Common myeloid progenitor, CD34-positive (primary cell): Measurements from ENCODE around the gene MGAT5.

Source experiments
- CTCF ChIA-PET: fragments of 350-600 bp; sonication (Branson Sonifier 250); formaldehyde crosslinking; loops from one replicate; lab custom pipeline; 2021; ENCODE audit warnings: antibody characterized with exemption; lab: Charles Lee
- POLR2A ChIA-PET: fragments of 350-600 bp; sonication (Branson Sonifier 250); formaldehyde crosslinking; loops from one replicate; lab custom pipeline; 2021; ENCODE audit warnings: antibody characterized with exemption; lab: Charles Lee
- DNase-seq, 3 donors: peaks; one replicate each; pipeline versions ENCODE4 v3.0.0 to v3.0.0-alpha.2; 2013
- H3K27ac ChIP-seq, 2 experiments: 1 replicate in 1 of 2; 2 replicates in 1 of 2; pipeline ENCODE4 v1.7.0; 2013; ENCODE audit warnings: inconsistent platforms in 2 of 2, low read length in 2 of 2, mild to moderate bottlenecking in 2 of 2, low read depth in 1 of 2, moderate library complexity in 1 of 2; ENCODE audit not compliant: severe bottlenecking in 2 of 2, insufficient read depth in 1 of 2, poor library complexity in 1 of 2
- H3K27me3 ChIP-seq, 5 experiments: replicated peaks in 2 of 5; 1 replicate in 3 of 5; 2 replicates in 2 of 5; pipeline versions ENCODE4 v1.6.1 to v1.7.0; 2013; ENCODE audit warnings: low read length in 4 of 5, mild to moderate bottlenecking in 2 of 5, moderate library complexity in 2 of 5, inconsistent platforms in 1 of 5; ENCODE audit not compliant: insufficient read depth in 5 of 5, control insufficient read depth in 4 of 5
- H3K36me3 ChIP-seq, 4 experiments: 1 replicate in 2 of 4; 2 replicates in 2 of 4; pipeline versions ENCODE4 v1.6.1 to v1.7.0; 2013; ENCODE audit warnings: low read length in 3 of 4, control low read depth in 1 of 4, mild to moderate bottlenecking in 1 of 4; ENCODE audit not compliant: control insufficient read depth in 4 of 4, insufficient read depth in 4 of 4
- H3K4me1 ChIP-seq, 4 experiments: 1 replicate in 3 of 4; 2 replicates in 1 of 4; pipeline versions ENCODE4 v1.6.1 to v1.7.1; 2013; ENCODE audit warnings: low read length in 3 of 4, mild to moderate bottlenecking in 3 of 4, control low read depth in 1 of 4, inconsistent platforms in 1 of 4, moderate library complexity in 1 of 4; ENCODE audit not compliant: control insufficient read depth in 4 of 4, insufficient read depth in 4 of 4; ENCODE audit errors: control extremely low read depth in 1 of 4
- H3K4me3 ChIP-seq, 7 experiments: 1 replicate in 4 of 7; 2 replicates in 3 of 7; pipeline versions ENCODE4 v1.5.1 to v1.7.0; 2013; ENCODE audit warnings: mild to moderate bottlenecking in 7 of 7, low read length in 6 of 7, moderate library complexity in 6 of 7, inconsistent platforms in 2 of 7, low read depth in 2 of 7, control low read depth in 1 of 7; ENCODE audit not compliant: insufficient read depth in 4 of 7, control insufficient read depth in 1 of 7; ENCODE audit errors: extremely low read depth in 1 of 7
- H3K9me3 ChIP-seq, 5 experiments: 1 replicate in 4 of 5; 2 replicates in 1 of 5; pipeline versions ENCODE4 v1.6.1 to v1.7.1; 2013; ENCODE audit warnings: low read length in 4 of 5, mild to moderate bottlenecking in 2 of 5, inconsistent platforms in 1 of 5, low read depth in 1 of 5, moderate library complexity in 1 of 5; ENCODE audit not compliant: control insufficient read depth in 4 of 5, insufficient read depth in 2 of 5; ENCODE audit errors: control extremely low read depth in 1 of 5
- WGBS: methylation state at CpG from one replicate; pipeline ENCODE4 v1.1.5; 2013; ENCODE audit not compliant: insufficient coverage; 5-methylcytosine and 5-hydroxymethylcytosine counted together

Gene MGAT5

DNA sequence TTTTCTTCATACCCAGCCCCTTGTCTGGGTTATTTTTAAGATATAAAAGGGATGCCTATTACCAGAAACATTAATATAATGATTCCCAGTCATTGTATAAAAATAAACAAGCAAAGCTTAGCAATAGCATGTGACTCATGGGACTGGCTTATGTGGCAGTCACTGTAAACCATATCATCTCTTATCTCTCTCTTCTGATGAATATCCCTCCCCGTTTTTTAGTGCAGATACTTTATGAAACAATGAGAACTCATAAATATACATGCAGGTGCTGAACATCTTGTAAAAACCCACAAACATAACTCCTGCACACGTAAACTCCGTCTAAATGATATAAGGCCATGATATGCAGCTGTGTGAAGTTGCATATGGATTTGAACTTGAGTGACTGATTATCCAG lies 154.9 kb downstream of the MGAT5 start:
- 100% methylated on average over 1 of the region's 3 CpGs for WGBS
- H3K27me3 ChIP-seq: no peaks in the 10 kb centered on the region
- H3K4me3 ChIP-seq: no peak overlapping the region
- peaks cover 6 to 14% (median 8%) of the 10 kb centered on the region in 4 experiments for H3K4me1 ChIP-seq
- peaks cover 2 to 33% (median 6%) of the 10 kb centered on the region in 4 experiments for H3K36me3 ChIP-seq
- ChIA-PET POLR2A (no interaction called here), CTCF (interaction anchor here (0.6 to 8.2 kb wide), 4 partner anchors 10 to 523 kb away, joined by 3 to 109 read pairs (median 46); no protein-coding TSS in a partner anchor)
- no peak for DNase-seq
- no peaks in the 10 kb centered on the region for H3K9me3 ChIP-seq
- no peak overlapping the region for H3K27ac ChIP-seq

DNA sequence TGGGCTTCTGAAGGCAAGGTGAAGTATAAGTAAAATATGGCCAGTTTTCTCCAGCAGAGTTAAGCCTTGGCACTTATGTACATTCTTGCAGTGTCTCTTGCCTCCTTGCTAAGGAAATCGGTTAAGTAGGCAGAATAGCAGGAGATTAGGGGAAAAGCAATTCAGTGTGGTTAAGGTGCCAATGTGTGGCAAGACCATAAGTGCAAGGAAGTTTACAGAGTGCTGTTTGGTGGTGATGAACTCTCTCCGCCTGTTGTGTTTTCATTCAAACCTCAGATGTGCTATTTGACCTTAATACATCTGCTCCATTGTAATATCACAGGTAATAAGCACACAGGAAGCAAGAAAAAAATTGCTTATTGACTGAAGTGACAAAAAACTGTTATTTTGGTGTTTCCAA lies 156.1 kb downstream of the MGAT5 start:
- H3K9me3 ChIP-seq: no peaks in the 10 kb centered on the region
- ChIA-PET POLR2A (no interaction called here), CTCF (interaction anchor here (1.2 to 8.2 kb wide), 5 partner anchors 17 to 524 kb away, joined by 3 to 109 read pairs (median 5); no protein-coding TSS in a partner anchor)
- peaks cover 2 to 24% (median 4%) of the 10 kb centered on the region in 4 experiments for H3K36me3 ChIP-seq
- no peaks in the 10 kb centered on the region for H3K27me3 ChIP-seq
- H3K27ac ChIP-seq: no peak overlapping the region
- 60% methylated on average over 1 of the region's 2 CpGs for WGBS
- peaks cover 6 to 14% (median 8%) of the 10 kb centered on the region in 4 experiments for H3K4me1 ChIP-seq
- H3K4me3 ChIP-seq: no peak overlapping the region
- DNase-seq: no peak

DNA sequence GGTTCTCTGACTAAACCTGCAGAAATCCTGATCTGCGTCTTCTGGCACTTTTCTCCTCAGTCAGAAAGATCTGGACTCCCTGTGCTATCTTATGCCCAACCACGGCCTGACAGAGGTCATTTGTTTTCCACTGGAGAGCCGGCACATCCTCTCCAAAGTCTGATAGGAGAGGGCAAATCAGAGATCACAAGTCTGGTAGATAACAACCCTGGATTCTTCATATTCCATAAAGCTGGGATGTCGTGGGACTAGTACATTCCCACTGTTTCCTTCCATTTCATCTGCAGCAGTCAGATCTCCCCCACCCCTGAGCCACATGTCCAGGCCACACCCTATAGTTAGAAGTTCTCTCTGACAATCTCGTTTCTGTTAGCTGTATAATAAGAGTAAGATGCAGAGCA lies 157.0 kb downstream of the MGAT5 start:
- CTCF ChIA-PET: interaction anchor here (0.7 to 8.2 kb wide), 24 partner anchors 10 to 532 kb away, joined by 3 to 109 read pairs (median 5); partner anchors contain the start of gene MGAT5
- H3K9me3 ChIP-seq: no peaks in the 10 kb centered on the region
- peaks cover 6 to 14% (median 8%) of the 10 kb centered on the region in 4 experiments for H3K4me1 ChIP-seq
- POLR2A ChIA-PET: interaction anchor here (1.6 kb wide), 1 partner anchor 293 kb away, joined by 8 read pairs; no protein-coding TSS in a partner anchor
- no peak overlapping the region for H3K4me3 ChIP-seq
- peaks cover 2 to 16% (median 4%) of the 10 kb centered on the region in 4 experiments for H3K36me3 ChIP-seq
- no peak for DNase-seq
- H3K27ac ChIP-seq: no peak overlapping the region
- H3K27me3 ChIP-seq: no peaks in the 10 kb centered on the region
- 93% methylated on average over 4 of the region's 5 CpGs for WGBS

DNA sequence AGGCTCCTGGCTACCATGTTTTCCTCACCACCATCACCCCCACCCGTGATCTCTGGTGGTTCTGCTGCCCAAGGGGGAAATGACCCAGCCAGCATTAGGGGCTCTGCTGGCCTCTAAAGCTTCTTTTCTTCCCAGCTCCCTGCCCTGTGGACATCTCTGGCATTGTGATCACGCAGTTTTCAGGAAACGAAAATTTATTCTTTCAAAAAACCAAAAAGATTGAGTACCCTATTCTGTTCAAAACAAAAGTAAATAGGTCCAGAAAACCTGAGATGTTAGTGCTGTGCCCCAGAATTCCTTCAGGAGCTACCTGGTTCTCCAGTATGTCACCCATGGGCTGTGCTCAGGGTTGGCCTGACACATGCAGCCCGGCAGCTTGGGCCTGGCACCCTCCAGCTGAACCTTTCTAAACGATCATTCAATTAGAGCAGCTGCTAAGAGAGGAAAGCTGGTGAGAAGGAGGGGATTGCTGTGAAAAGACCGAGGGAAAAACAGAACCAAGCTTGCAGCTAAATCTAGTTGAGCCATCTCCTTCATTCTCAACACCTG lies 157.5 kb downstream of the MGAT5 start:
- H3K4me3 ChIP-seq: no peak overlapping the region
- POLR2A ChIA-PET: interaction anchor here (1.6 kb wide), 1 partner anchor 293 kb away, joined by 8 read pairs; no protein-coding TSS in a partner anchor
- H3K9me3 ChIP-seq: no peaks in the 10 kb centered on the region
- 80% methylated on average over 2 of the region's 6 CpGs for WGBS
- no peak for DNase-seq
- peaks cover 2 to 12% (median 4%) of the 10 kb centered on the region in 4 experiments for H3K36me3 ChIP-seq
- H3K27ac ChIP-seq: no peak overlapping the region
- CTCF ChIA-PET: interaction anchor here (0.7 to 8.2 kb wide), 35 partner anchors 10 to 532 kb away, joined by 3 to 109 read pairs (median 4); partner anchors contain the start of gene MGAT5
- peaks cover 6 to 14% (median 8%) of the 10 kb centered on the region in 4 experiments for H3K4me1 ChIP-seq
- H3K27me3 ChIP-seq: no peaks in the 10 kb centered on the region

DNA sequence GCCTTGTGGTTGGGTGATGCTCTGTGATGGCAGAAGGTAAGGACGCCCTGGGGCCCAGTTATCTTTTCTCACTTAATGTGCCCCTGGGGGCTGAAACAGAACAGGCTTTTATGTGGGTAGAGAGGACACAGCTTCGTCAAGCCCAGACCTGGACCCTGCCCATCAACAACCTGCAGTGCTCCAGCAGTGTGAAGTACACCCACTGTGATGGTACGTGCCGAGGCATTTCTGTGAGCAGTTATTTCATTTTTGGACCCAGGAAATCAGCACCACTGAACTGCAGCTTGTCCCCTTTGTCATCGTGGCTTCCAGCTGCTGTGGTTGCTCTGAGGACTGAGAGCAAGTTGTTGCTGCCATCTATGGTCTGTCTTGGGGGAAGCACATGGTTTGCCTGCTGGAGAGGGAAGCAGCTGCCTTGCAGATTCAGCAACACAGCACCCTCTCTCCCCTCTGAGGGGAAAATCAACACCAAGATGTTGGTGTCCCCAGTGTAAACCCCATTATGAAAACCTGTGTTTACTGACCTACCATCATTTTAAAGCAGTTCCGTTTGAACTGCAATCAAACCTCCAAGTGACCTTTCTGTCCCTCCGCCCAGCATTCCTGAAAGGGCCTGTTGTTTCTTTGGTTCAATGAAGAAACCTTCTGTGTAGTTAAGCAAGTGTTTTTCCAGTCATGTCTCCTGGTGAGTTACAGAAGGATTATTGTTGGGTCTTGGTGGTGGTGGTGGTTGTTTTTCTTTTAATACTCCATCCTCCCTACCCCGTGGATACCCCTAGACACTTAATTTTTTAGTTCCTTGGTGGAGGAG lies 158.2 kb downstream of the MGAT5 start:
- no peaks in the 10 kb centered on the region for H3K27me3 ChIP-seq
- no peaks in the 10 kb centered on the region for H3K9me3 ChIP-seq
- WGBS: 38% methylated on average over 4 of the region's 8 CpGs
- H3K4me1 ChIP-seq: peaks cover 6 to 14% (median 8%) of the 10 kb centered on the region in 4 experiments
- no peak overlapping the region for H3K4me3 ChIP-seq
- ChIA-PET CTCF (interaction anchor here (0.8 to 8.2 kb wide), 37 partner anchors 9 to 533 kb away, joined by 3 to 109 read pairs (median 4); partner anchors contain the start of gene MGAT5), POLR2A (interaction anchor here (1.6 kb wide), 1 partner anchor 294 kb away, joined by 8 read pairs; no protein-coding TSS in a partner anchor)
- no peak overlapping the region for H3K27ac ChIP-seq
- peak; percentile 78 to 91 (median 90) for DNase-seq
- peaks cover 2 to 10% (median 3%) of the 10 kb centered on the region in 4 experiments for H3K36me3 ChIP-seq

DNA sequence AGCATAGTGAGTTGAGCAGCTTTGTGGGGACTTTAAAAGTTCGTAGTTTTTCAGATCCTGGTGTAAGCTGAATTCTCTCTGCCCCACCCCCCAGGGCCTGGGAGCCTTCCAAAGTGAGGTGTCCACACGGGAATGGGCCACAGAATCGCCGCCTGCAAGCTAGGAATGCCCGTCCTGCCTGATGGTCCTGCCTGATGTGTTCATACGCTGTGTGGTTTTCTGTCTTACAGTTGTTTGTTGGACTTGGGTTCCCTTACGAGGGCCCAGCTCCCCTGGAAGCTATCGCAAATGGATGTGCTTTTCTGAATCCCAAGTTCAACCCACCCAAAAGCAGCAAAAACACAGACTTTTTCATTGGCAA lies 158.7 kb downstream of the MGAT5 start:
- POLR2A ChIA-PET: no interaction called here
- 97% methylated on average over 8 of the region's 8 CpGs for WGBS
- Histone ChIP-seq H3K9me3 (no peaks in the 10 kb centered on the region), H3K4me1 (peaks cover 3 to 14% (median 8%) of the 10 kb centered on the region in 4 experiments), H3K36me3 (peaks cover 2 to 7% (median 3%) of the 10 kb centered on the region in 4 experiments), H3K27ac (no peak overlapping the region), H3K27me3 (no peaks in the 10 kb centered on the region), H3K4me3 (no peak overlapping the region)
- CTCF ChIA-PET: interaction anchor here (0.8 to 8.2 kb wide), 22 partner anchors 9 to 527 kb away, joined by 3 to 109 read pairs (median 4); no protein-coding TSS in a partner anchor
- DNase-seq: no peak
